ENCODE results near the gene GRHL1. TPM values are rescaled to one million over a fixed set of nuclear protein-coding genes. Genes with fewer than 3 reads are reported as not detected.

GRHL1 gene
- total RNA-seq, 1 experiment from 2014 or later, result 2.5 TPM

DNA sequence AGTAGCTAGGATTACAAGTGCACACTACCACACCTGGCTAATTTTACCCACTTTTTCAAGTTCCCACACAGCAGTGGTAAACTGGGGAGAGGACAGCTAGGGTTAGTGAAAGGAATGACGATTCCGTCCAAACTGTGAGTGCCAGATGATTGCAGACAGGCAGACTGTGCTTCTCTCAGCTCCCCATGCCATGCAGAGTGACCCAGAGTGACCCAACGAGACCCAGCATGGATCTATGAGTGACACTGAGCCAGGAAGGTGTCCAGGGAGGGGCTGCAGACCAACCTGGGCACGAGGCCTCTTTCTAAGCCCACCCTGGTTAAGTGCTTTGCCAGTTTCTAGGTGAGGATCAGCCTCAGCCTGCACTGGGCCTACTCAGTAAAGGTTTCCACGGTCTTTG, 84.1 kb downstream of the GRHL1 start:
- H3K36me3 Mint-ChIP-seq (ENCODE audit: insufficient read depth in 1 of 3, low read depth in 3 of 3), result peaks cover 0 to 3% (median 0%) of the 10 kb centered on the region in 3 experiments; a peak in 2 of 7 replicates
- Histone ChIP-seq H3K79me1 (ENCODE audit: insufficient read depth, low read depth, low read length, poor library complexity, severe bottlenecking) (no peaks in the 10 kb centered on the region), H3K9me3 (ENCODE audit: control insufficient read depth, low read depth, low read length) (no peaks in the 10 kb centered on the region), H4K91ac (ENCODE audit: insufficient read length, low read depth, low read length) (no peak overlapping the region), H2BK15ac (ENCODE audit: low read depth, low read length) (no peak overlapping the region), H2AK5ac (ENCODE audit: insufficient read length, low read length) (no peak overlapping the region), H3K23ac (ENCODE audit: insufficient read length, low read depth, low read length) (no peak overlapping the region), H3K23me2 (ENCODE audit: insufficient read length, low read depth, low read length, poor library complexity, severe bottlenecking) (no peaks in the 10 kb centered on the region), H3K4me2 (ENCODE audit: insufficient read depth, insufficient read length, low read length) (no peak overlapping the region), H2AFZ (ENCODE audit: low read length) (no peak overlapping the region), H3K4me1 (ENCODE audit: insufficient read depth, low read length) (no peaks in the 10 kb centered on the region), H2BK120ac (ENCODE audit: low read depth, low read length, poor library complexity, severe bottlenecking) (no peak overlapping the region), H4K5ac (ENCODE audit: insufficient read length, low read depth, low read length) (no peak overlapping the region), H3K56ac (ENCODE audit: insufficient read length, low read depth, low read length) (no peak overlapping the region), H4K20me1 (ENCODE audit: control insufficient read depth, insufficient read depth, insufficient read length) (no peaks in the 10 kb centered on the region), H3K27me3 (ENCODE audit: insufficient read depth, low read length) (no peaks in the 10 kb centered on the region), H3K14ac (ENCODE audit: insufficient read depth, low read length) (no peak overlapping the region), H3K79me2 (ENCODE audit: insufficient read depth, low read length) (no peaks in the 10 kb centered on the region), H3K4ac (ENCODE audit: low read depth, low read length) (no peak overlapping the region), H2BK5ac (ENCODE audit: insufficient read length, low read length) (no peak overlapping the region), H3T11ph (ENCODE audit: low read length) (no peak overlapping the region), H3K18ac (ENCODE audit: insufficient read length, low read depth, low read length) (no peak overlapping the region), H3K27ac (ENCODE audit: insufficient read length, low read depth, low read length) (no peak overlapping the region), H2BK20ac (ENCODE audit: low read depth, low read length, poor library complexity, severe bottlenecking) (no peak overlapping the region), H4K8ac (replicated peaks; ENCODE audit: insufficient read length, low read depth, low read length) (no peak overlapping the region), H3K9ac (ENCODE audit: extremely low read depth, insufficient read length, low read length) (no peak overlapping the region), H2BK12ac (ENCODE audit: insufficient read length, low read depth, low read length) (no peak overlapping the region)
- no peak overlapping the region; a peak in 1 of 5 replicates for H3K4me3 Mint-ChIP-seq
- no peak overlapping the region for H3K27ac Mint-ChIP-seq
- WGBS (ENCODE audit: extremely low coverage, insufficient read length, low lambda C conversion rate), result no CpG with 5 or more reads among the region's 5 CpGs
- peaks cover 1 to 11% of the 10 kb centered on the region in 2 experiments; a peak in 3 of 4 replicates for H3K4me1 Mint-ChIP-seq
- H3K9me3 Mint-ChIP-seq, result no peaks in the 10 kb centered on the region
- DNase-seq, result no peak
- TF ChIP-seq, protein P1, sequence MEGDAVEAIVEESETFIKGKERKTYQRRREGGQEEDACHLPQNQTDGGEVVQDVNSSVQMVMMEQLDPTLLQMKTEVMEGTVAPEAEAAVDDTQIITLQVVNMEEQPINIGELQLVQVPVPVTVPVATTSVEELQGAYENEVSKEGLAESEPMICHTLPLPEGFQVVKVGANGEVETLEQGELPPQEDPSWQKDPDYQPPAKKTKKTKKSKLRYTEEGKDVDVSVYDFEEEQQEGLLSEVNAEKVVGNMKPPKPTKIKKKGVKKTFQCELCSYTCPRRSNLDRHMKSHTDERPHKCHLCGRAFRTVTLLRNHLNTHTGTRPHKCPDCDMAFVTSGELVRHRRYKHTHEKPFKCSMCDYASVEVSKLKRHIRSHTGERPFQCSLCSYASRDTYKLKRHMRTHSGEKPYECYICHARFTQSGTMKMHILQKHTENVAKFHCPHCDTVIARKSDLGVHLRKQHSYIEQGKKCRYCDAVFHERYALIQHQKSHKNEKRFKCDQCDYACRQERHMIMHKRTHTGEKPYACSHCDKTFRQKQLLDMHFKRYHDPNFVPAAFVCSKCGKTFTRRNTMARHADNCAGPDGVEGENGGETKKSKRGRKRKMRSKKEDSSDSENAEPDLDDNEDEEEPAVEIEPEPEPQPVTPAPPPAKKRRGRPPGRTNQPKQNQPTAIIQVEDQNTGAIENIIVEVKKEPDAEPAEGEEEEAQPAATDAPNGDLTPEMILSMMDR (conservative IDR thresholded peaks at IDR 0.05), result no peak
- H3K27me3 Mint-ChIP-seq (ENCODE audit: low read depth), result peaks cover 10% of the 10 kb centered on the region
